GM21717 (cell line): Measurements from ENCODE around the gene COMMD1.
"Not testable (repeated sequence)": the region's sequence is repeated elsewhere in the genome, so short reads cannot be mapped to it uniquely, and the experiment has no call there.

ENCODE experiments used
- ATAC-seq: cut with Tn5 transposase; IDR thresholded peaks from one replicate; pipeline ENCODE4 v1.9.1; 2021; ENCODE audit warnings: mild to moderate bottlenecking, moderate library complexity; ENCODE audit not compliant: unreplicated experiment

COMMD1 gene

GRCh38 chr2:61905372-61906185 is at the start of gene COMMD1:
Gene COMMD1 (plus strand): TSS chr2:61905674. CDS start chr2:61905679, 5 bp downstream.
- ATAC-seq, result peak; percentile 99

GRCh38 chr2:61857224-61857623 is 48.2 kb upstream of the COMMD1 start:
- ATAC-seq, result no peak

GRCh38 chr2:61862085-61862484 is 43.4 kb upstream of the COMMD1 start:
- ATAC-seq, result no peak

- ATAC-seq, result not testable (repeated sequence)
Observed at GRCh38 chr2:61866482-61867089, 38.9 kb upstream of the COMMD1 start.

GRCh38 chr2:61876400-61876799 is 29.1 kb upstream of the COMMD1 start:
- ATAC-seq, result no peak

- ATAC-seq, result no peak
Observed at GRCh38 chr2:61877571-61878245, 27.8 kb upstream of the COMMD1 start.

GRCh38 chr2:61878761-61879160 is 26.7 kb upstream of the COMMD1 start:
- ATAC-seq, result no peak

GRCh38 chr2:61879351-61879750 is 26.1 kb upstream of the COMMD1 start:
- not testable (repeated sequence) for ATAC-seq

GRCh38 chr2:61882850-61883249 is 22.6 kb upstream of the COMMD1 start:
- no peak for ATAC-seq

- no peak for ATAC-seq
Observed at GRCh38 chr2:61885896-61886603, 19.4 kb upstream of the COMMD1 start.

- no peak for ATAC-seq
Observed at GRCh38 chr2:61887717-61888266, 17.7 kb upstream of the COMMD1 start.

- peak; percentile 71 for ATAC-seq
Observed at GRCh38 chr2:61888267-61889055, 17.0 kb upstream of the COMMD1 start, which contains the start of gene CCT4. Gene CCT4 (minus strand): TSS chr2:61888656. CDS start chr2:61888507, 149 bp downstream.

- ATAC-seq, result no peak
Observed at GRCh38 chr2:61898810-61899209, 6.7 kb upstream of the COMMD1 start.

GRCh38 chr2:61900281-61900680 is 5.2 kb upstream of the COMMD1 start:
- no peak for ATAC-seq

GRCh38 chr2:61906186-61906470 is 654 bp downstream of the COMMD1 start:
- peak; percentile 14 for ATAC-seq

- ATAC-seq, result no peak
Observed at GRCh38 chr2:61909116-61909515, 3.6 kb downstream of the COMMD1 start.

GRCh38 chr2:61910603-61911002 is 5.1 kb downstream of the COMMD1 start:
- no peak for ATAC-seq

- ATAC-seq, result no peak
Observed at GRCh38 chr2:61911510-61911909, 6.0 kb downstream of the COMMD1 start.

- ATAC-seq, result not testable (repeated sequence)
Observed at GRCh38 chr2:61914794-61915193, 9.3 kb downstream of the COMMD1 start.

GRCh38 chr2:61920548-61920947 is 15.1 kb downstream of the COMMD1 start:
- ATAC-seq, result no peak
